DND-41 (cell line): ENCODE data around the gene ANKRD29.

ENCODE experiments used
- ATAC-seq: fragments of 200-7000 bp; cut with Tn5 transposase; 3 replicates; pipeline ENCODE4 v1.9.1; 2021; ENCODE audit warnings: low read depth; ENCODE audit not compliant: insufficient read depth
- DNase-seq: peaks from one replicate; pipeline ENCODE4 v3.0.0-alpha.2; 2020
- H2AFZ ChIP-seq: 2 replicates; pipeline ENCODE4 v1.6.0; 2012; ENCODE audit warnings: low read depth, low read length
- H3K27ac ChIP-seq: 2 replicates; pipeline ENCODE4 v1.5.1; 2012; ENCODE audit warnings: low read length, inconsistent platforms
- H3K27me3 ChIP-seq: fragments of 200-600 bp; sonication (generic); 2 replicates; pipeline ENCODE4 v1.6.0; 2012; ENCODE audit warnings: low read length, mild to moderate bottlenecking, inconsistent platforms; ENCODE audit not compliant: insufficient read depth, poor library complexity
- H3K36me3 ChIP-seq: 2 replicates; pipeline ENCODE4 v1.5.1; 2012; ENCODE audit warnings: low read length, inconsistent platforms; ENCODE audit not compliant: insufficient read depth
- H3K4me1 ChIP-seq: 2 replicates; pipeline ENCODE4 v1.5.1; 2012; ENCODE audit warnings: mild to moderate bottlenecking, low read length; ENCODE audit not compliant: insufficient read depth
- H3K4me2 ChIP-seq: 2 replicates; pipeline ENCODE4 v1.6.0; 2012; ENCODE audit warnings: mild to moderate bottlenecking, moderate library complexity, low read length, inconsistent platforms; ENCODE audit not compliant: insufficient read depth
- H3K4me3 ChIP-seq, 2 experiments: fragments of 200-600 bp in 1 of 2; shearing (Covaris generic) in 1 of 2; 2 replicates each; pipeline ENCODE4 v1.5.1; 2012 to 2016; ENCODE audit warnings: inconsistent platforms in 2 of 2, low read length in 2 of 2, mild to moderate bottlenecking in 2 of 2, low read depth in 1 of 2, moderate library complexity in 1 of 2
- H3K79me2 ChIP-seq: 2 replicates; pipeline ENCODE4 v1.6.0; 2012; ENCODE audit warnings: low read length, inconsistent platforms; ENCODE audit not compliant: insufficient read depth
- H3K9ac ChIP-seq: 2 replicates; pipeline ENCODE4 v1.6.0; 2012; ENCODE audit warnings: low read depth, mild to moderate bottlenecking, inconsistent platforms, low read length, moderate library complexity
- H3K9me3 ChIP-seq: 2 replicates; pipeline ENCODE4 v1.5.1; 2012; ENCODE audit warnings: low read length, moderate library complexity, mild to moderate bottlenecking, inconsistent platforms; ENCODE audit not compliant: insufficient read depth, severe bottlenecking
- H4K20me1 ChIP-seq: 2 replicates; pipeline ENCODE4 v1.6.0; 2012; ENCODE audit warnings: low read length; ENCODE audit not compliant: insufficient read depth
- EZH2 ChIP-seq: IDR thresholded peaks from 3 replicates; pipeline ENCODE4 v1.6.1; 2012; ENCODE audit warnings: borderline replicate concordance, low read depth, mild to moderate bottlenecking, moderate library complexity, low read length, inconsistent platforms; ENCODE audit not compliant: severe bottlenecking
- TF ChIP-seq, protein P1 (sequence below): IDR thresholded peaks from 2 replicates; pipeline ENCODE4 v1.5.1; 2012; ENCODE audit warnings: borderline replicate concordance, low read length, moderate library complexity, mild to moderate bottlenecking; ENCODE audit not compliant: poor library complexity, severe bottlenecking; ENCODE audit errors: extremely low read depth

The ANKRD29 gene

GRCh38 chr18:23568281-23569138 is 94.2 kb downstream of the ANKRD29 start:
- Histone ChIP-seq H3K4me3 (no peak overlapping the region), H3K9ac (no peak overlapping the region), H4K20me1 (peaks cover 2% of the 10 kb centered on the region; the same call in 1 of the 2 replicates), H3K9me3 (no peaks in the 10 kb centered on the region), H3K4me1 (peaks cover 2% of the 10 kb centered on the region; the same call in 1 of the 2 replicates), H3K27ac (no peak overlapping the region), H3K79me2 (peaks cover 2% of the 10 kb centered on the region; the same call in 1 of the 2 replicates), H2AFZ (no peak overlapping the region), H3K27me3 (no peaks in the 10 kb centered on the region), H3K4me2 (no peak overlapping the region), H3K36me3 (peaks cover 77% of the 10 kb centered on the region)
- TF ChIP-seq, protein P1, sequence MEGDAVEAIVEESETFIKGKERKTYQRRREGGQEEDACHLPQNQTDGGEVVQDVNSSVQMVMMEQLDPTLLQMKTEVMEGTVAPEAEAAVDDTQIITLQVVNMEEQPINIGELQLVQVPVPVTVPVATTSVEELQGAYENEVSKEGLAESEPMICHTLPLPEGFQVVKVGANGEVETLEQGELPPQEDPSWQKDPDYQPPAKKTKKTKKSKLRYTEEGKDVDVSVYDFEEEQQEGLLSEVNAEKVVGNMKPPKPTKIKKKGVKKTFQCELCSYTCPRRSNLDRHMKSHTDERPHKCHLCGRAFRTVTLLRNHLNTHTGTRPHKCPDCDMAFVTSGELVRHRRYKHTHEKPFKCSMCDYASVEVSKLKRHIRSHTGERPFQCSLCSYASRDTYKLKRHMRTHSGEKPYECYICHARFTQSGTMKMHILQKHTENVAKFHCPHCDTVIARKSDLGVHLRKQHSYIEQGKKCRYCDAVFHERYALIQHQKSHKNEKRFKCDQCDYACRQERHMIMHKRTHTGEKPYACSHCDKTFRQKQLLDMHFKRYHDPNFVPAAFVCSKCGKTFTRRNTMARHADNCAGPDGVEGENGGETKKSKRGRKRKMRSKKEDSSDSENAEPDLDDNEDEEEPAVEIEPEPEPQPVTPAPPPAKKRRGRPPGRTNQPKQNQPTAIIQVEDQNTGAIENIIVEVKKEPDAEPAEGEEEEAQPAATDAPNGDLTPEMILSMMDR = no peak
- no peak for TF ChIP-seq EZH2
- DNase-seq (no peak), ATAC-seq (no peak)

- Histone ChIP-seq H3K4me2 (no peak overlapping the region), H2AFZ (no peak overlapping the region), H3K27me3 (no peaks in the 10 kb centered on the region), H4K20me1 (no peaks in the 10 kb centered on the region), H3K9me3 (no peaks in the 10 kb centered on the region), H3K4me1 (no peaks in the 10 kb centered on the region), H3K36me3 (peaks cover 75% of the 10 kb centered on the region), H3K79me2 (no peaks in the 10 kb centered on the region), H3K27ac (no peak overlapping the region), H3K4me3 (no peak overlapping the region), H3K9ac (no peak overlapping the region)
- ATAC-seq = no peak
- DNase-seq = no peak
- TF ChIP-seq, protein P1 = no peak
- TF ChIP-seq EZH2 = no peak
These were observed 95.0 kb downstream of the ANKRD29 start for GRCh38 chr18:23567671-23568070.

- Histone ChIP-seq H2AFZ (no peak overlapping the region), H4K20me1 (no peaks in the 10 kb centered on the region), H3K4me3 (no peak overlapping the region), H3K36me3 (peaks cover 80% of the 10 kb centered on the region), H3K27me3 (no peaks in the 10 kb centered on the region), H3K4me2 (no peak overlapping the region), H3K9ac (no peak overlapping the region), H3K9me3 (no peaks in the 10 kb centered on the region), H3K4me1 (no peaks in the 10 kb centered on the region), H3K27ac (no peak overlapping the region), H3K79me2 (no peaks in the 10 kb centered on the region)
- DNase-seq = no peak
- TF ChIP-seq, protein P1 = no peak
- no peak for TF ChIP-seq EZH2
- no peak for ATAC-seq
These were observed 96.7 kb downstream of the ANKRD29 start for GRCh38 chr18:23565916-23566547.
